Renal pelvis (tissue), 12 donors: ENCODE data around the gene CCNJ. TPM values are rescaled to one million over a fixed set of nuclear protein-coding genes. Genes with fewer than 3 reads are reported as not detected.
A peak's percentile ranks its signal among the peaks of the same experiment; 100 is the strongest.
"Not testable (repeated sequence)": the region's sequence is repeated elsewhere in the genome, so short reads cannot be mapped to it uniquely, and the experiment has no call there.

Source experiments
- DNase-seq: peaks from one replicate; pipeline ENCODE4 v3.0.0-alpha.2; 2013
- long read RNA-seq, 16 experiments: transcript quantifications; one replicate each; lab custom pipeline, GENCODE V29; 2026
- polyA plus RNA-seq, 3 donors: library from polyadenylated mRNA; unstranded; fragments of 120-200 nt; gene quantifications; one replicate each; pipeline ENCODE4 v1.2.1, GENCODE V29; 2013; ENCODE audit not compliant: insufficient read length in 3 of 3

The CCNJ gene
- polyA plus RNA-seq, result 10 to 100 TPM; 14.0 to 18.3 (median 18.2) TPM
- long read RNA-seq, donor 1, full-length matches to known transcripts, result 6 of 6 reads
- long read RNA-seq, donor 1, partial matches to known transcripts, result 0 of 6 reads
- long read RNA-seq, donor 1, other reads (novel, unspliced or antisense), result 0 of 6 reads
- long read RNA-seq, donor 2, transcript CCNJ-203 (6 exons, 2,677 nt), result major isoform, 5 of 6 reads
- long read RNA-seq, donor 2, partial matches to known transcripts, result 0 of 6 reads
- long read RNA-seq, donor 2, other reads (novel, unspliced or antisense), result 0 of 6 reads
- long read RNA-seq, donor 3, transcript CCNJ-203 (6 exons, 2,677 nt), result major isoform, 5 of 6 reads
- long read RNA-seq, donor 3, partial matches to known transcripts, result 0 of 6 reads
- long read RNA-seq, donor 3, other reads (novel, unspliced or antisense), result 0 of 6 reads
- long read RNA-seq, donor 4, partial matches to known transcripts, result 0 of 5 reads
- long read RNA-seq, donor 4, other reads (novel, unspliced or antisense), result 0 of 5 reads
- long read RNA-seq, donor 5, partial matches to known transcripts, result 0 of 1 reads
- long read RNA-seq, donor 5, other reads (novel, unspliced or antisense), result 0 of 1 reads
- long read RNA-seq, donor 6, transcript CCNJ-203 (6 exons, 2,677 nt), result major isoform, 5 of 5 reads
- long read RNA-seq, donor 6, partial matches to known transcripts, result 0 of 5 reads
- long read RNA-seq, donor 6, other reads (novel, unspliced or antisense), result 0 of 5 reads
- long read RNA-seq, donor 7, full-length matches to known transcripts, result 10 of 10 reads
- long read RNA-seq, donor 7, partial matches to known transcripts, result 0 of 10 reads
- long read RNA-seq, donor 7, other reads (novel, unspliced or antisense), result 0 of 10 reads
- long read RNA-seq, donor 8, partial matches to known transcripts, result 0 of 1 reads
- long read RNA-seq, donor 8, other reads (novel, unspliced or antisense), result 0 of 1 reads
- long read RNA-seq, donor 9, transcript CCNJ-203 (6 exons, 2,677 nt), result major isoform, 7 of 31 reads
- long read RNA-seq, donor 9, partial matches to known transcripts, result 22 of 31 reads
- long read RNA-seq, donor 9, other reads (novel, unspliced or antisense), result 0 of 31 reads
- long read RNA-seq, donor 10, partial matches to known transcripts, result 0 of 4 reads
- long read RNA-seq, donor 10, other reads (novel, unspliced or antisense), result 0 of 4 reads
- long read RNA-seq, donor 11, partial matches to known transcripts, result 0 of 2 reads
- long read RNA-seq, donor 11, other reads (novel, unspliced or antisense), result 0 of 2 reads
- long read RNA-seq, donor 12, transcript CCNJ-203 (6 exons, 2,677 nt), result major isoform, 7 of 9 reads
- long read RNA-seq, donor 12, partial matches to known transcripts, result 0 of 9 reads
- long read RNA-seq, donor 12, other reads (novel, unspliced or antisense), result 0 of 9 reads
- long read RNA-seq, donor 13, partial matches to known transcripts, result 0 of 2 reads
- long read RNA-seq, donor 13, other reads (novel, unspliced or antisense), result 0 of 2 reads
- long read RNA-seq, donor 14, result 0 reads
- long read RNA-seq, donor 15, partial matches to known transcripts, result 0 of 3 reads
- long read RNA-seq, donor 15, other reads (novel, unspliced or antisense), result 0 of 3 reads
- long read RNA-seq, donor 16, full-length matches to known transcripts, result 5 of 5 reads
- long read RNA-seq, donor 16, partial matches to known transcripts, result 0 of 5 reads
- long read RNA-seq, donor 16, other reads (novel, unspliced or antisense), result 0 of 5 reads

GRCh38 chr10:96043033-96043892, at the start of gene CCNJ:
Gene CCNJ, plus strand, starts transcription at chr10:96043583. Its CDS starts 811 bp downstream, at chr10:96044394.
- DNase-seq, result peak; percentile 90

- DNase-seq, result not testable (repeated sequence)
These were observed 49.0 kb upstream of the CCNJ start for GRCh38 chr10:95994376-95994775.

- DNase-seq, result no peak
These were observed 45.1 kb upstream of the CCNJ start for GRCh38 chr10:95998255-95998784.

- DNase-seq, result no peak
These were observed 29.4 kb upstream of the CCNJ start for GRCh38 chr10:96013956-96014355.

GRCh38 chr10:96014473-96015102, 28.8 kb upstream of the CCNJ start:
- DNase-seq, result no peak

GRCh38 chr10:96017191-96017687, 26.1 kb upstream of the CCNJ start:
- DNase-seq, result peak; percentile 89

GRCh38 chr10:96021332-96021731, 22.1 kb upstream of the CCNJ start:
- no peak for DNase-seq

GRCh38 chr10:96022739-96023138, 20.6 kb upstream of the CCNJ start:
- DNase-seq, result no peak

GRCh38 chr10:96023168-96023567, 20.2 kb upstream of the CCNJ start:
- no peak for DNase-seq

- no peak for DNase-seq
These were observed 17.8 kb upstream of the CCNJ start for GRCh38 chr10:96025566-96025965.

- no peak for DNase-seq
These were observed 8.8 kb upstream of the CCNJ start for GRCh38 chr10:96034625-96035024.

GRCh38 chr10:96038476-96039387, 4.7 kb upstream of the CCNJ start:
- no peak for DNase-seq

- DNase-seq, result no peak
These were observed 2.2 kb upstream of the CCNJ start for GRCh38 chr10:96041146-96041545.

- peak; percentile 44 for DNase-seq
These were observed 721 bp downstream of the CCNJ start for GRCh38 chr10:96043893-96044715.

GRCh38 chr10:96044736-96045135, 1.4 kb downstream of the CCNJ start:
- peak; percentile 16 for DNase-seq

- DNase-seq, result no peak
These were observed 3.2 kb downstream of the CCNJ start for GRCh38 chr10:96046546-96046945.
